AG20443 (cell line): Measurements from ENCODE around the gene ANKRD33B.
"Not testable (repeated sequence)": the region's sequence is repeated elsewhere in the genome, so short reads cannot be mapped to it uniquely, and the experiment has no call there.

Source experiments
- DNase-seq: peaks from one replicate; pipeline ENCODE4 v3.0.0; 2012; ENCODE audit warnings: low spot score, mixed read lengths

ANKRD33B gene

GRCh38 chr5:10636363-10637142 is 72.7 kb downstream of the ANKRD33B start:
- no peak for DNase-seq

- no peak for DNase-seq
These were observed 74.1 kb downstream of the ANKRD33B start for GRCh38 chr5:10637944-10638343.

- DNase-seq = not testable (repeated sequence)
These were observed 74.9 kb downstream of the ANKRD33B start for GRCh38 chr5:10638723-10639122.

GRCh38 chr5:10639846-10640368 is 76.0 kb downstream of the ANKRD33B start:
- no peak for DNase-seq

- DNase-seq = no peak
These were observed 78.5 kb downstream of the ANKRD33B start for GRCh38 chr5:10642367-10642766.

- DNase-seq = no peak
These were observed 80.3 kb downstream of the ANKRD33B start for GRCh38 chr5:10644192-10644591.

GRCh38 chr5:10645146-10645545 is 81.3 kb downstream of the ANKRD33B start:
- no peak for DNase-seq

GRCh38 chr5:10645671-10646070 is 81.8 kb downstream of the ANKRD33B start:
- no peak for DNase-seq

GRCh38 chr5:10647640-10648039 is 83.8 kb downstream of the ANKRD33B start:
- DNase-seq = no peak

- no peak for DNase-seq
These were observed 85.2 kb downstream of the ANKRD33B start for GRCh38 chr5:10648806-10649665.

- no peak for DNase-seq
These were observed 86.0 kb downstream of the ANKRD33B start for GRCh38 chr5:10649666-10650380.

- DNase-seq = no peak
These were observed 88.3 kb downstream of the ANKRD33B start for GRCh38 chr5:10652151-10652550.

- DNase-seq = no peak
These were observed 88.7 kb downstream of the ANKRD33B start for GRCh38 chr5:10652606-10653005.

- peak; percentile 53 for DNase-seq
These were observed 89.2 kb downstream of the ANKRD33B start for GRCh38 chr5:10653043-10653442.

- DNase-seq = no peak
These were observed 90.0 kb downstream of the ANKRD33B start for GRCh38 chr5:10653751-10654400.

GRCh38 chr5:10654566-10654965 is 90.7 kb downstream of the ANKRD33B start:
- no peak for DNase-seq

GRCh38 chr5:10655161-10655971 is 91.5 kb downstream of the ANKRD33B start:
- DNase-seq = no peak

GRCh38 chr5:10655972-10656830 is 92.3 kb downstream of the ANKRD33B start:
- DNase-seq = no peak

- DNase-seq = no peak
These were observed 94.4 kb downstream of the ANKRD33B start for GRCh38 chr5:10658265-10658664.

- no peak for DNase-seq
These were observed 96.3 kb downstream of the ANKRD33B start for GRCh38 chr5:10660135-10660534.
